NCI-H446 treated with DMSO at 0.1 percent for 48 hours (cell line): ENCODE data around the gene MOB3A.

Experiments
- DNase-seq: peaks from one replicate; lab custom pipeline; 2025; lab: John Stamatoyannopoulos, UW

The MOB3A gene

GRCh38 chr19:2123682-2124387, 27.7 kb upstream of the MOB3A start:
- DNase-seq: no peak

- no peak for DNase-seq
These were observed 26.9 kb upstream of the MOB3A start for GRCh38 chr19:2122982-2123381.

- no peak for DNase-seq
These were observed 26.1 kb upstream of the MOB3A start for GRCh38 chr19:2122251-2122650.

- DNase-seq: no peak
These were observed 25.4 kb upstream of the MOB3A start for GRCh38 chr19:2121416-2122051.

GRCh38 chr19:2120821-2121220, 24.7 kb upstream of the MOB3A start:
- no peak for DNase-seq

- no peak for DNase-seq
These were observed 24.0 kb upstream of the MOB3A start for GRCh38 chr19:2119921-2120785.

- no peak for DNase-seq
These were observed 22.3 kb upstream of the MOB3A start for GRCh38 chr19:2118438-2118837.

GRCh38 chr19:2117215-2117960, 21.3 kb upstream of the MOB3A start:
- DNase-seq: no peak

GRCh38 chr19:2116507-2116906, 20.4 kb upstream of the MOB3A start:
- DNase-seq: no peak

GRCh38 chr19:2115911-2116426, 19.8 kb upstream of the MOB3A start:
- DNase-seq: no peak

- no peak for DNase-seq
These were observed 19.2 kb upstream of the MOB3A start for GRCh38 chr19:2115324-2115723.

- DNase-seq: no peak
These were observed 18.7 kb upstream of the MOB3A start for GRCh38 chr19:2114821-2115220.

- no peak for DNase-seq
These were observed 18.1 kb upstream of the MOB3A start for GRCh38 chr19:2114218-2114617.

GRCh38 chr19:2113439-2114211, 17.5 kb upstream of the MOB3A start:
- no peak for DNase-seq

- no peak for DNase-seq
These were observed 16.6 kb upstream of the MOB3A start for GRCh38 chr19:2112516-2113320.

- DNase-seq: no peak
These were observed 15.8 kb upstream of the MOB3A start for GRCh38 chr19:2111886-2112285.

GRCh38 chr19:2111425-2111824, 15.3 kb upstream of the MOB3A start:
- DNase-seq: no peak

GRCh38 chr19:2110822-2111221, 14.7 kb upstream of the MOB3A start:
- no peak for DNase-seq

- no peak for DNase-seq
These were observed 13.1 kb upstream of the MOB3A start for GRCh38 chr19:2109046-2109864.
